Naive B cell (primary cell): ENCODE measurements around the gene PLAAT1. TPM values are rescaled to one million over a fixed set of nuclear protein-coding genes. Genes with fewer than 3 reads are reported as not detected.
A peak's percentile ranks its signal among the peaks of the same experiment; 100 is the strongest.

Experiments used
- ATAC-seq, 2 donors: fragments of 150-1000 bp; cut with Tn5 transposase; 2 replicates each; pipeline ENCODE4 v1.10.0; 2021; ENCODE audit warnings: low read depth in 2 of 2, mild to moderate bottlenecking in 2 of 2, moderate library complexity in 2 of 2
- DNase-seq: peaks from one replicate; pipeline ENCODE4 v3.0.0; 2022
- H3K27ac Mint-ChIP-seq, 6 donors: one replicate each; pipeline ENCODE4 v1.8.0; 2020 to 2022; ENCODE audit warnings: mild to moderate bottlenecking in 6 of 6, mixed read lengths in 6 of 6, moderate library complexity in 5 of 6, inconsistent platforms in 2 of 6
- H3K27me3 Mint-ChIP-seq, 3 donors: one replicate each; pipeline ENCODE4 v1.8.0; 2021 to 2022; ENCODE audit warnings: mixed read lengths in 3 of 3, mild to moderate bottlenecking in 1 of 3
- H3K36me3 Mint-ChIP-seq, 2 donors: one replicate each; pipeline ENCODE4 v1.8.0; 2020 to 2022; ENCODE audit warnings: mixed read lengths in 2 of 2, inconsistent platforms in 1 of 2, mild to moderate bottlenecking in 1 of 2
- H3K4me1 Mint-ChIP-seq, 3 donors: one replicate each; pipeline ENCODE4 v1.8.0; 2020 to 2022; ENCODE audit warnings: mixed read lengths in 3 of 3, inconsistent platforms in 1 of 3, mild to moderate bottlenecking in 1 of 3, moderate library complexity in 1 of 3
- H3K4me3 Mint-ChIP-seq, 8 donors: one replicate each; pipeline ENCODE4 v1.8.0; 2020 to 2022; ENCODE audit warnings: mild to moderate bottlenecking in 8 of 8, mixed read lengths in 8 of 8, moderate library complexity in 8 of 8, inconsistent platforms in 2 of 8
- H3K9me3 Mint-ChIP-seq, 7 donors: one replicate each; pipeline ENCODE4 v1.8.0; 2020 to 2022; ENCODE audit warnings: mixed read lengths in 7 of 7, mild to moderate bottlenecking in 5 of 7, inconsistent platforms in 2 of 7, moderate library complexity in 1 of 7
- polyA plus RNA-seq, 6 donors: library from polyadenylated mRNA; unstranded; fragments of 300-500 nt; fragmentation: Illumina TruSeq; gene quantifications; one replicate each; pipeline ENCODE4 v1.2.3, GENCODE V29; 2021; ENCODE audit warnings: low read depth in 6 of 6

Gene PLAAT1
- polyA plus RNA-seq, 6 donors from 2014 or later, result 0.28 to 0.73 TPM; not detected in 4

- Mint-ChIP-seq H3K4me1 (no peaks in the 10 kb centered on the region), H3K27me3 (peaks cover 10 to 14% (median 13%) of the 10 kb centered on the region in 3 donors), H3K36me3 (no peaks in the 10 kb centered on the region), H3K27ac (no peak overlapping the region), H3K4me3 (no peak overlapping the region), H3K9me3 (peaks cover 0 to 2% (median 0%) of the 10 kb centered on the region in 7 donors)
- no peak for DNase-seq
- ATAC-seq, result no peak
Observed at GRCh38 chr3:193230610-193231009, 10.4 kb upstream of the PLAAT1 start.

DNA sequence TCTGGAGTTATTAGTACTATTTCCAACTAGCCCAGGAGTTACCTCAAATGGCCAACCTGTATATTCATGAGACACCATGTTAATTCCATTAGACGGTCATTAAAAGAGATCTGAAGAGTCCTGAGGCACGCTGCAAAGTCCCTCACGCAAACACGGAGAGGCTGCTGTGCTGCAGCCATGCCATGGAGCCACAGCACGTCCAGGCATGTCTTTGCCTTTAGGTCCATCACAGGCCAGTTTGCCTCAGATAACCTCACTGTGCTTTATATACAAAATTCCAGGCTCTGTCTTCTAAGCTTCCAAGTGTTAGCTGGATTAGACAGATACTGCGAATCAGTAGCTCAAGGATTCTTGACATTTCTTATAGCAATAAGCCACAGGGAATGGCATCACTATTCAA lies 9.8 kb upstream of the PLAAT1 start:
- no peak overlapping the region for H3K4me3 Mint-ChIP-seq
- H3K36me3 Mint-ChIP-seq, result no peaks in the 10 kb centered on the region
- peaks cover 0 to 2% (median 0%) of the 10 kb centered on the region in 7 donors for H3K9me3 Mint-ChIP-seq
- no peak for DNase-seq
- H3K27ac Mint-ChIP-seq, result no peak overlapping the region
- no peak for ATAC-seq
- H3K4me1 Mint-ChIP-seq, result no peaks in the 10 kb centered on the region
- peaks cover 10 to 14% (median 13%) of the 10 kb centered on the region in 3 donors for H3K27me3 Mint-ChIP-seq

- Mint-ChIP-seq H3K4me3 (no peak overlapping the region), H3K27ac (no peak overlapping the region), H3K9me3 (peaks cover 0 to 4% (median 0%) of the 10 kb centered on the region in 7 donors), H3K27me3 (peaks cover 5 to 23% (median 6%) of the 10 kb centered on the region in 3 donors), H3K36me3 (no peaks in the 10 kb centered on the region), H3K4me1 (peaks cover 0 to 3% (median 0%) of the 10 kb centered on the region in 3 donors)
- ATAC-seq, result no peak
- no peak for DNase-seq
Observed at GRCh38 chr3:193236599-193236998, 4.4 kb upstream of the PLAAT1 start.

DNA sequence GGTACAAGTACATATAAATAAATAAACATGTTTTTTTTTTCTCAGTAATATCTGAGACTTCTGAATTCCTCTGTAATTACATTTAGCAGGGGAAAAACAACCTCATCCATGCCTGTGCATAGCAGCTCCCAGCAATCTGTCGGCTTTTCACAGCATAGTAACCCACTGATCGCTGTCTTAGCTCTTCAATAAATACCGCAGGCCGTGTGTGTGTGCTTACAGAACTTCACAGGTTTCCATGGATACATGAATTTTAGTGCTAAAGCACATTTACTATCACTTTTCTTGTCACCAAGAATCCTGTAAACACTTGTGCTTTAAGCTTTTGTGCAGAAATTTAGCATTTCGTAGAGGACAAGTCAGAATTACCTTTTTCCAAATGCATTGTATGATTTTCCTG lies 4.0 kb upstream of the PLAAT1 start:
- no peak for DNase-seq
- Mint-ChIP-seq H3K27me3 (peaks cover 7 to 28% (median 10%) of the 10 kb centered on the region in 3 donors), H3K27ac (no peak overlapping the region), H3K36me3 (peaks cover 0 to 4% of the 10 kb centered on the region in 2 donors), H3K9me3 (peaks cover under 1 to 4% (median 3%) of the 10 kb centered on the region in 7 donors), H3K4me3 (no peak overlapping the region), H3K4me1 (peaks cover 0 to 3% (median 0%) of the 10 kb centered on the region in 3 donors)
- no peak for ATAC-seq

GRCh38 chr3:193240436-193240849 lies 579 bp upstream of the PLAAT1 start:
- no peak for DNase-seq
- H3K4me3 Mint-ChIP-seq, result peak overlapping the region in 1 of 8 donors; percentile 70
- H3K4me1 Mint-ChIP-seq, result peaks cover 0 to 3% (median 0%) of the 10 kb centered on the region in 3 donors
- peaks cover 21 to 51% (median 23%) of the 10 kb centered on the region in 3 donors for H3K27me3 Mint-ChIP-seq
- no peak overlapping the region for H3K27ac Mint-ChIP-seq
- no peak for ATAC-seq
- H3K9me3 Mint-ChIP-seq, result peaks cover 4 to 15% (median 8%) of the 10 kb centered on the region in 7 donors
- peaks cover 0 to 13% of the 10 kb centered on the region in 2 donors for H3K36me3 Mint-ChIP-seq

DNA sequence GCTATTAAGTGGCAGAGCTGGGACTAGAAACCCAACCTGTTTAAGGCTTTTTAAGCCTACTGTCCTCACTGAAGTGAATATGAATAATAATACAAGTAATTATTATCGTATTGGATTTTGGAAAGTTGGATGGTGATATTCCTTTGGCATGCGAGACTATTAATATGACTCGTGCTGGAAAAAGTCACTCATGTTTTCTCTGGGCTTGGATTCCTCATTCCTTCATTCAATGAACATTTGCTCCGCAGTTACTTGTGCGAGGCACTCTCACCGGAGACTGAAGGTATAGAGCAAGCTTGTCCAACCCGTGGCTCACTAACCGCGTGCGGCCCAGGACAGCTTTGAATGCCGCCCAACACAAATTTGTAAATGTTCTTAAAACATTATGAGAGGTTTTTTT lies 694 bp downstream of the PLAAT1 start:
- Mint-ChIP-seq H3K36me3 (peaks cover 0 to 13% of the 10 kb centered on the region in 2 donors), H3K4me3 (peak overlapping the region in 1 of 8 donors; percentile 52), H3K27me3 (peaks cover 21 to 51% (median 29%) of the 10 kb centered on the region in 3 donors), H3K4me1 (peaks cover 0 to 3% (median 0%) of the 10 kb centered on the region in 3 donors), H3K27ac (peak overlapping the region in 1 of 6 donors; percentile 21), H3K9me3 (peaks cover 6 to 20% (median 8%) of the 10 kb centered on the region in 7 donors)
- ATAC-seq, result no peak
- DNase-seq, result no peak

DNA sequence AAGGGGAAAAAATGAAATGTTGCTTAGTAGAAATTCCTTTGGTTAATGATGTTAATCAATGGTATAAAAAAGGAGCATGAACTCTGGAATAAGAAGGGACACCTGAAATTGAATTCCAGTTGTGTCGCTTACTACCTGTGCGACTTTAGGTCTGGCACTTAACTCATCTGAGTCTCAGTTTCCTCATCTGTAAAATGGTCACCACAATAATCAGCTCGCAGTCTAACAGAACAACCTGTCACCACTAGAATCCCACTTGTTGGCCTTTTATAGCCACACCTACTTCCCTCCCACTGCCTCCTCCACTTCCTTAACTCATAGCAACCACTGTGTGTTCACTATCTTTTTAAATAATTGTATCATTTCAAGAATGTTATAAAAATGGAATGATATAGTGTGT lies 2.5 kb downstream of the PLAAT1 start:
- H3K36me3 Mint-ChIP-seq, result peaks cover 0 to 13% of the 10 kb centered on the region in 2 donors
- H3K27me3 Mint-ChIP-seq, result peaks cover 21 to 45% (median 24%) of the 10 kb centered on the region in 3 donors
- no peak for ATAC-seq
- H3K9me3 Mint-ChIP-seq, result peaks cover 17 to 39% (median 19%) of the 10 kb centered on the region in 7 donors
- H3K4me3 Mint-ChIP-seq, result no peak overlapping the region
- DNase-seq, result no peak
- peaks cover 0 to 3% (median 0%) of the 10 kb centered on the region in 3 donors for H3K4me1 Mint-ChIP-seq
- H3K27ac Mint-ChIP-seq, result no peak overlapping the region

- H3K36me3 Mint-ChIP-seq, result peaks cover 0 to 21% of the 10 kb centered on the region in 2 donors
- H3K27me3 Mint-ChIP-seq, result peaks cover 0 to 13% (median 7%) of the 10 kb centered on the region in 3 donors
- ATAC-seq (no peak), DNase-seq (no peak)
- no peak overlapping the region for H3K27ac Mint-ChIP-seq
- H3K9me3 Mint-ChIP-seq, result peaks cover 15 to 60% (median 32%) of the 10 kb centered on the region in 7 donors
- no peak overlapping the region for H3K4me3 Mint-ChIP-seq
- no peaks in the 10 kb centered on the region for H3K4me1 Mint-ChIP-seq
Observed at GRCh38 chr3:193248848-193249468, 7.9 kb downstream of the PLAAT1 start.

DNA sequence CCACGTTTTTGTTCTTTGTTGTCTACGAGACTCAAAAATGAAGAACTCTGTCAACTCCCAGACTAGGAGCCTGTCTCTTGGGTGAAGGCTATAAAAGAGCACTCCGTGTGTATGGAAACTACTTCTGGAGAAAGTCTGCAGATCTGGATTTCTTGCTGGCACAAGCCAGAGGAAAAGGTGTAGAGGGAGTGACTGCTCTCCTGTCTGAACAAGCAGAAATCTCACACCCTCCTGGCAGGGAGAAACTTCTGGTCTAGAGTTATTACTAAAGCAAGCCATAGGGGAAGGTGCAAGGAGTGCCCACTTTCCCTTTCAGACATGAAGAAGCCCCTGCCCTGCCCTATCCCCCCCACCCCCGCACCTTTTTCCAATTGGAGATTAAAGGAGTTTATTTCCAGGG lies 9.5 kb downstream of the PLAAT1 start:
- Mint-ChIP-seq H3K4me1 (no peaks in the 10 kb centered on the region), H3K9me3 (peaks cover 9 to 54% (median 32%) of the 10 kb centered on the region in 7 donors), H3K27ac (no peak overlapping the region), H3K36me3 (peaks cover 0 to 17% of the 10 kb centered on the region in 2 donors), H3K4me3 (no peak overlapping the region), H3K27me3 (peaks cover 0 to 6% (median 2%) of the 10 kb centered on the region in 3 donors)
- ATAC-seq, result no peak
- DNase-seq, result no peak

DNA sequence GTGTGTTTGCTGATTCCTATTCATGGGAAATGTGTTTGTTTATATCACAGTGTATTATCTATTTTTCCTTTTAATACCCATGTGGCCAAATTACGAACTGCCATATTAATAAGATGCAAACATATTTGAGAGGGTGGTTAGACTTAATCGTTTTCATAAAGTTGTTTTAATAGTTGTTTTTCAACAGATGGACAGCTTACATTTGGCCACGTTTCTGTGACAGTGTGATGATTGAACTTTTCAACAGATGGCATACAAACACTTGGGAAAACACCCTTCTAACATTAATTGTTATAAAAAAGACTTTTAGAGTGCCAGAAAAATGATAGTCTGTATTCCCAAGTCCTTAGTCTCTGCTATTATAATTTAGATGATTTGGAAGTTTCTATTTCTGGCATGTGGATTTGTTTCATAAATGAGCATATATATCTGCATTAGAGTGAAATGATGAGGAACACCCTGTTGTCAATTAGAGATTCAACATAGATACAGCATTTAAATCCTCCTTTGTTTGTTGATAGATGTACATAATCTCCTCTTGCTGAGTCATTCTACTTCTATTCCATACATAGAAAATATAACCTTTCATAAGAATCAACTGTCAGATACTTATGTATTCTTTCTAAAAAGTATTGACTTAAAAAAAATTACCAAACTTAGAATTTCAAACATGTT lies 13.1 kb downstream of the PLAAT1 start:
- Mint-ChIP-seq H3K27me3 (peaks cover 0 to 11% (median 7%) of the 10 kb centered on the region in 3 donors), H3K36me3 (peaks cover 0 to 12% of the 10 kb centered on the region in 2 donors), H3K9me3 (peaks cover 2 to 31% (median 14%) of the 10 kb centered on the region in 7 donors), H3K27ac (no peak overlapping the region), H3K4me3 (no peak overlapping the region), H3K4me1 (no peaks in the 10 kb centered on the region)
- ATAC-seq (no peak), DNase-seq (no peak)

DNA sequence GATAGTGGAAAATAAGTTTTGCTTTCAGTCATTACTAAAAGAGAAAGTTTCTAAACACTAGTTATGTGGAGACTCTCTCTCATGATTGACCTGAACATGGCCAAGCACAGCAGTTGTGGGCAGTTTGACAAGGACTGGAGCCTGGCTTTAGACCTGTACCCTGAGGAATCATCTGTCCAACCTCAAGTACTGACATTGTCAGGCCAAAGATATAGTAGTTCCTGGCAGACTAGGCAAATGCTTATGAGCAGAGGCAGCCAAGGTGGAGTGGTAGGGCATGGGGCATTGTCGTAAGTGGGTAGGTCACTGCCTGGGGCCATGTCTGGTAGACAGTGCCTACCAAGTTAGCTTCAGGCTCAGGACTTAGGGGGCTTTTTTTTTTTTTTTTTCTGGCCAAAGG lies 20.9 kb downstream of the PLAAT1 start:
- ATAC-seq (no peak), DNase-seq (no peak)
- Mint-ChIP-seq H3K36me3 (no peaks in the 10 kb centered on the region), H3K4me3 (no peak overlapping the region), H3K27ac (no peak overlapping the region), H3K27me3 (peaks cover 0 to 7% (median 0%) of the 10 kb centered on the region in 3 donors), H3K4me1 (no peaks in the 10 kb centered on the region), H3K9me3 (peaks cover 0 to 6% (median 2%) of the 10 kb centered on the region in 7 donors)

- DNase-seq (no peak), ATAC-seq (no peak)
- Mint-ChIP-seq H3K4me1 (no peaks in the 10 kb centered on the region), H3K27me3 (peaks cover 0 to 2% (median 0%) of the 10 kb centered on the region in 3 donors), H3K27ac (no peak overlapping the region), H3K4me3 (no peak overlapping the region), H3K36me3 (no peaks in the 10 kb centered on the region), H3K9me3 (peaks cover 0 to 4% (median 0%) of the 10 kb centered on the region in 7 donors)
Observed at GRCh38 chr3:193262707-193263106, 21.7 kb downstream of the PLAAT1 start.

- H3K27ac Mint-ChIP-seq, result no peak overlapping the region
- peaks cover 0 to 5% (median 3%) of the 10 kb centered on the region in 7 donors for H3K9me3 Mint-ChIP-seq
- ATAC-seq, result no peak
- no peak for DNase-seq
- no peaks in the 10 kb centered on the region for H3K4me1 Mint-ChIP-seq
- H3K36me3 Mint-ChIP-seq, result no peaks in the 10 kb centered on the region
- no peak overlapping the region for H3K4me3 Mint-ChIP-seq
- no peaks in the 10 kb centered on the region for H3K27me3 Mint-ChIP-seq
Observed at GRCh38 chr3:193269343-193270028, 28.5 kb downstream of the PLAAT1 start.
